Measurements from ENCODE around the gene FRMD4B.
"Not testable (repeated sequence)": the region's sequence is repeated elsewhere in the genome, so short reads cannot be mapped to it uniquely, and the experiment has no call there.

FRMD4B gene

DNA sequence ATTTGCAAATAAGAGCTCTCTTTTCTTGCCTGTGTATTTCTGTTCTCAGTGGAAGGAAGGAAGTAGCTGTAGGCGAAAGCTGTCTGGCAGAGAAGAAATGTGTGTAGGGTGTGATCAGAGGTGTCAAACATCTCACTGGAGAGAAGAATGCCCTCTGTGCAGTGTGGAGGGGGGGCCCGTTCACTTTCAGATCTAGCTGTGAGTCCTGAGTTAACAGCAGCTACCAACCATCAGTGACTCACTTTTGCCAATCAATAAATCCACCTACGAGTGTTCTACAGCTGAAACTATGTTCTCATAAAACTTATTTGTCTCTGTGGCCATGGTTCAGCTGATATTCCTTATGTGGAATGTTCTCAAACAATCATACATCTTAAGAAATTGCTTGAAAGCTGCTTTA, 103.7 kb downstream of the FRMD4B start:
- DNase-seq, result no peak

DNA sequence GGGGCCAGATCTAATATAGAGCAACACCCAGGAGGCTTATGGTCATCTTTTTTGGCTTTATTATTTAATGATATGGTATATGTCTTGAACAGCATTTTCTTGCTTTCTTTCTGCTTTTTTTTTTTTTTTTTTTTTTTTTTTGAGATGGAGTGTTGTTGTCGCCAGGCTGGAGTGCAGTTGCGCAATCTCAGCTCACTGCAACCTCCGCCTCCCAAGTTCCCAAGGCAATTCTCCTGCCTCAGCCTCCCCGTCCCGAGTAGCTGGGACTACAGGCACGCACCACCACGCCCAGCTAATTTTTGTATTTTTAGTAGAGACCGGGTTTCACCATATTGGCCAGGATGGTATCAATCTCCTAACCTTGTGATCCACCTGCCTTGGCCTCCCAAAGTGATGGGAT, 108.5 kb downstream of the FRMD4B start:
- DNase-seq, result not testable (repeated sequence)

DNA sequence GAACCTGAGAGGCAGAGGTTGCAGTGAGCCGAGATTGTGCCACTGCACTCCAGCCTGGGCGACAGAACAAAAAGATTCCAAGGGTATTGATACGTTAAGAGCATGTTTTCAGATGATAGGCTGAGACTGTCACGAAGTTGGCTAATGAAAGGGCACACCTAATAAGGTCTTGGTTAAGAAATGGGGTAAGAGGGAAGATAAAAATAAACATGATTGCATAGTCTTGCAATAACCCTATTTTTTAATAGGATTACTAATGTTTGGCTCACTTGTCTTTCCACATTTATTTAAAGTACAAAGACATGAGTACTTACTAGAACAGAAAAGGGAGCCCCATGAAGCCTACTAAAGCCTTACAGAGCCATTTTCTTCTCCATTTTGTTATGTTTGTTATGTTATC, 109.0 kb downstream of the FRMD4B start:
- no peak for DNase-seq

DNA sequence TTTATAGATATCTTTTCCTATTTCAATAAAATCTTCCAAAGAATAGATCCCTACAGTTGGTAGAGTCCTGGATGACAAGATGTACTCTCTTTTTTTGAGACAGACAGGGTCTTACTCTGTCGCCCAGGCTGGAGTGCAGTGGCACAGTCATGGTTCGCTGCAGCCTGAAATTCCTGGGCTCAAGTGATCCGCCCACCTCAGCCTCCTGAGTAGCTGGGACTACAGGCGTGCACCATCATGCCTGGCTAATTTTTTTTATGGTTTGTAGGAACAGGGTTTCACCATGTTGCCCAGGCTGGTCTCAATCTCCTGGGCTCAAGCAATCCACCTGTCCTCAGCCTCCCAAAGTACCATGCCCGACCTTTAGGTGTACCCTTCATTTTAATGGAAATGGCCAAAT, 109.7 kb downstream of the FRMD4B start:
- not testable (repeated sequence) for DNase-seq

DNA sequence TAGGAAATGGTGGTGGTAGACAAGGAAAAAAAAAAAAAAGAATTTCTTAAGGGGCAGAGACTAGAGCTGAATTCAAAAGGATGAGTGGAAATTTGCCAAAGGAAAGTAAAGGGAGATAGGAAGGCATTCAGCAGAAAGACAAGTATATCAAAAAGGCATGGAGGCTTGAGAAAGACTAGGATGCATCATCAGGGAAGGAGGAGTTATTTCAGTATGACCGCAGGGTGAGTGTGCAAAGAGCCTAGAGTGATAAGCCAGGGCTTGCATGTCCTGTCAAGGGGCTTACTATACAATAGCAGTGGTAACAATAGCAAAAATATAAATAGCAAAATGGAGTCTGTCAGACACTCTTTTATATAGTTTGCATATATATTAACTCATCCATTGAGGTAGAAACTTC, 112.0 kb downstream of the FRMD4B start:
- no peak for DNase-seq

DNA sequence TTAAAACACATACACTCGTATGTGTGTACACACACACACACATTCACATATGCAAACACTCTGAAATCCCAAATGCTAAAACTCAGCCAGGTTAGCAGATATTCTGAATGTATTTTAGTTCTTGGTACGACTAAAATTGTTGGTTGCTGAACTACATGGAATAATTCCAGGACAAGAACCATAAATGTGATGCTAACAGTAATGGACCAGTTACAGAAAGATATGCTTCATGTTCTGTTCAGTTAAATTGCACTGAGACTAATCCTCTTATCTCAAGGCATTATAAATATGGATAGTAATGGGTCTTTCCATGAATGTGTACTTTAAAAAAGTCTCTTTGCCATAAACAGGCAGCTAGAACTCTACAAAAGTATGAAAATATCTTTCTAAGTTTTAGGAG, 113.3 kb downstream of the FRMD4B start:
- DNase-seq, result no peak

DNA sequence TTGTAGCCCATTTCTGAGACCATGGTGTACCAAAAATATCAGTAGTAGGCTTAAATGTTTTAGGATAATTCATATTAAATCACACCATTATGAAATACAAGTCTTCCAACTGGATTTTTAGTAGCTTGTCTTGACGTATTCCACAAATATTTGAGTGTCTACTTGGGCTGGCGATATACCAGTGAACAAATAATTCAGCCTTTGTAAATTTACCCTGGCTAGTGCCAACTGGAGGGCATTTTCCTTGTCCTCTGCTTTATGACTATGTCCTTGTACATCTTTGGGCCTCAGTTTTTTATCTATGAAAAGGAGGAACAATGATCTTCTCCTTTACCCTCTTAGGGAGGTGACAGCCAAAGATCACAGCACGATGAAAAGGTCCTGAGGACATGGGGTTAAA, 114.8 kb downstream of the FRMD4B start:
- DNase-seq, result no peak

DNA sequence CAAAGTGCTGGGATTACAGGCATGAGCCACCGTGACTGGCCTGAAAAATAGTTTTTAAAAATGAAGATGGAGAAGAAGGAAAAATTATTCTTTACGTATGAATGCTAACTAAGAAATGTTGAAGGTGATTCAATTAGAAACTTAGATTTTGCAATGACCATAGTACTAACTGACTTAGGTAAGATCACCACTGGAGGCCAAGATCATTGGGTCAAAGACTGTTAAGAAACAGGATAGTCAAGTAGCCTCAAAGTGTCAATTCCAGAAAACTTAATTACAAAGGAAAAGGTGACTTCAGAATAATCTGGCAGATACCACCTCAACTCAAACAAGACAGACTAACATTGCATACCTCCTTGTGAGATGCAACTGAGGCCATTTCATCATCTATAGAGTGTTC, 119.3 kb downstream of the FRMD4B start:
- DNase-seq, result no peak

DNA sequence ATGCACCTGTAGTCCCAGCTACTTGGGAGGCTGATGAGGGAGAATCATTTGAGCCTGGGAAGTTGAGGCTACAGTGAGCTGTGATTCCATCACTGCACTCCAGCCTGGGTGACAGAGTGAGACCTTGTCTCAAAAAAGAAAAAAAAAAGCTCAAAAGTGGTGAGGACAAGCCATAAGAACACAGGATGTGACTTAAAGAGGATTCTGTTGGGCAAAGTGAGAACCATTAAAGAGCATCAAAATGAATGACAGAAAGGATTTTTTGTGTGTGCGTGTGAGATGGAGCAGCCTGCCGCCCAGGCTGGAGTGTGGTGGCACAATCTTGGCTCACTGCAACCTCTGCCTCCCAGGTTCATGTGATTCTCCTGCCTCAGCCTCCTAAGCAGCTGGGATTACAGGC, 119.8 kb downstream of the FRMD4B start:
- not testable (repeated sequence) for DNase-seq

DNA sequence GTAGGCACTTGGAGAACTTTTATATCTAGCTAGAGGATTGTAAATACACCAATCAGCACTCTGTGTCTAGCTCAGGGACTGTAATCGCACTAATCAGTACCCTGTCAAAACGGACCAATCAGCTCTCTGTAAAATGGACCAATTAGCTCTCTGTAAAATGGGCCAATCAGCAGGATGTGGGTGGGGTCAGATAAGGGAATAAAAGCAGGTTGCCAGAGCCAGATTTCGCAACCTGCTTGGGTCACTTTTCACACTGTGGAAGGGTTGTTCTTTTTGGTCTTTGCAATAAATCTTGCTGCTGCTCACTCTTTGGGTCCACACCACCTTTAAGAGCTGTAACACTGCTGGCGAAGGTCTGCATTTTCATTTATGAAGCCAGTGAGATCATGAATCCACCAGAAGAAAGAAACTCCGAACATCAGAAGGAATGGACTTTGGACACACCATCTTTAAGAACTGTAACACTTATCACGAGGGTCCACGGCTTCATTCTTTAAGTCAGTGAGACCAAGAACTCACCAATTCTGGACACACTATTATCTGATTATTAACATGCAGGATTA, 125.0 kb downstream of the FRMD4B start:
- not testable (repeated sequence) for DNase-seq

DNA sequence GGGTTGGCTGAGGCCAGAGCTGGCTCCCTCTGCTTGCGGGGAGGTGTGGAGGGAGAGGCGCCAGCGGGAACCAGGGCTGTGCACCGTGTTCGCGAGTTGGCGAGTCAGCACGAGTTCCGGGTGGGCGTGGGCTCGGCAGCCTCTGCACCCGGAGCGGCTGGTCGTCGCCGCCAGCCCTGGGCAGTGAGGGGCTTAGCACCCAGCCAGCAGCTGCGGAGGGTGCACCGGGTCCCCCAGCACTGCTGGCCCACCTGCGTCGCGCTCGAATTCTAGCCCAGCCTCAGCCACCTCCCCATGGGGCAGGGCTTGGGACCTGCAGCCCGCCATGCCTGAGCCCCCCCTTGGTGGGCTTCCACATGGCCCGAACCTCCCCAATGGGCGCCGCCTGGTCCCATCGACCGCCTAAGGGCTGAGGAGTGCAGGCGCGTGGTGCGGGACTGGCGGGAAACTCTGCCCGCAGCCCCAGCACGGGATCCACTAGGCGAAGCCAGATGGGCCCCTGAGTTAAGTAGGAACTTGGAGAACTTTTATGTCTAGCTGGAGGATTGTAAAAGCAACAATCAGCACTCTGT, 125.6 kb downstream of the FRMD4B start:
- DNase-seq, result no peak

DNA sequence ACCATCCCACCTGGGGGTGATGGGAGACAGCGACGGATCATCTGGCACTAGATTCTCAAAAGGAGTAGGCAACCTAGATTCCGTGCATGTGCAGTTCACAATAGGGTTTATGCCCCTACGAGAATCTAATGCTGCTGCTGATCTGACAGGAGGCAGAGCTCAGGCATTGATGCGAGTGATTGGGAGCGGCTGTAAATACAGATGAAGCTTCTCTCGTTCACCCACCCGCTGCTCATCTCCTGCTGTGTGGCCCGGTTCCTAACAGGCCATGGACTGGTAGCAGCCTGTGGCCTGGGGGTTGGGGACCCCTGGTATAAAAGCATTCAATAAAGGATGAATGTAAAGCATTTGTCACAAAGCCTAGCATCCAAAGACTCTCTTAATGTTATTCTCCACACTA, 126.8 kb downstream of the FRMD4B start:
- DNase-seq, result no peak

DNA sequence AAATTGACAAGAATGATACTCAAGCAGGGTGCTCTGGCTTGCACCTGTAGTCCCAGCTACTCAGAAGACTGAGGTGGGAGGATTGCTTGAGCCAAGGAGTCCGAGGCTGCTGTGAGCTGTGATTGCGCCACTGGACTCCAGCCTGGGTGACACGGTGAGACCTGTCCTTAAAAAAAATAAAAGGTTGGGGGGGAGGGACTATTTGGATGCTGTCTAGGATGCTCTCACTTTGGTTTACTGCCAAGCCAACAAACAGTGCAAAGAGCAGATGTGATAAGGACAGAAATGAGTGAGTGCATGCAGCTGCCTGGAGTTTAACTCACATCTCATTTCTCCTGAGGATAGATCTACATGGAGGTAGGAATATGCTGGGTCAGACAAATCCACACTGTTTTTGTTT, 130.0 kb downstream of the FRMD4B start:
- no peak for DNase-seq

DNA sequence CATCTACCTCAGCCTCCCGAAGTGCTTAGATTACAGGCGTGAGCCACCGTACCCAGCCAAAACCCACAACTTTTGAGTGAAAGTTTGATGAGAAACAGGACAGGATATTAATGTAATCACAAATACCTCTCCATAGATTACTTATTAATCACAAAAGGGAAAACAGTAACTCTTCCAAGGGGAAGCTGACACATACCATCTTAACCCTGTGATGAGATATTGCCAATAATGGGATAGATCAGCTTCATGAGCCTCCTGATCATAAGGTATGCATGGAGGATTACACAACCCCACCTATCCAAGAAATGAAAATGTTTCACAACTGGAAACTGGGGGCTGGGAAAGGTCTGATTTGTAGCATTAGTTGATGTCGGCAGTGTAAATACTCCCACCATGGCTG, 131.5 kb downstream of the FRMD4B start:
- no peak for DNase-seq

DNA sequence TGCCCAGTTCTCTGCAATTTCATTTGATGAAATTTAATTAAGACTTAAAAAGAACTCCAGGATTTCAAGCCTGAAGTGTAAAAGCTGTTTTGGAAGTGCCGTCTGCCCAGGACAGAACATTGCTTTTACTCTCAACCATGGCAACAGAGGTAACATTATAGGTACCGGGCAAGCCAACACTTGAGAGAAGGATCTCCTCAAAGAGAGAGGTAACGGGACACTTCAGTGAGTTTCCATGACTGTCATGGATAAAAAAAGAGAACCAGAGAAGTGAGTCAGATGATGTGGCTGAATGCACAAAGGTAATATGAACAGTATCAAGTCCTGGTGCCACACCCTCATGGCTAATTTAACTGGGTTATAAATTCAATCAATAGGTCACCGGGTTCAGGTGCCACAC, 133.3 kb downstream of the FRMD4B start:
- DNase-seq, result no peak

DNA sequence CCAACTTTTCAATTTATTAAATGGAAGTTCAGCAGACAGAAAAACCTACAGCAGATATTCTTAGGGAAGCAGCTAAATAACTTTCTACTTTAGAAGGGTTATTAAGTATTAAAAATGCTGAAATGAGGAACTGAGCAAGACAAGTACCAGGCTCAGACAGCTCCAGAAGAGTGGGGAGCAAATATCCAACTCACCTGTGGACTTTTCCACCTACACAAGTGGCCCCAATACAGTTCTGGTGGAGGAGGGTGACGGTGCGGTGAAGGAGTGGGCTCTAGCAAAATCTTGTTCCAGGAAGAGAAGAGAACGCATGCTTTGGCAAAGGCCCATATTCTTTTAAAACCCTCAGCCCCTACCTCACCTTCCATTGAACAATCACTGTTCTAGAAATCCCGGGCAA, 133.7 kb downstream of the FRMD4B start:
- no peak for DNase-seq

DNA sequence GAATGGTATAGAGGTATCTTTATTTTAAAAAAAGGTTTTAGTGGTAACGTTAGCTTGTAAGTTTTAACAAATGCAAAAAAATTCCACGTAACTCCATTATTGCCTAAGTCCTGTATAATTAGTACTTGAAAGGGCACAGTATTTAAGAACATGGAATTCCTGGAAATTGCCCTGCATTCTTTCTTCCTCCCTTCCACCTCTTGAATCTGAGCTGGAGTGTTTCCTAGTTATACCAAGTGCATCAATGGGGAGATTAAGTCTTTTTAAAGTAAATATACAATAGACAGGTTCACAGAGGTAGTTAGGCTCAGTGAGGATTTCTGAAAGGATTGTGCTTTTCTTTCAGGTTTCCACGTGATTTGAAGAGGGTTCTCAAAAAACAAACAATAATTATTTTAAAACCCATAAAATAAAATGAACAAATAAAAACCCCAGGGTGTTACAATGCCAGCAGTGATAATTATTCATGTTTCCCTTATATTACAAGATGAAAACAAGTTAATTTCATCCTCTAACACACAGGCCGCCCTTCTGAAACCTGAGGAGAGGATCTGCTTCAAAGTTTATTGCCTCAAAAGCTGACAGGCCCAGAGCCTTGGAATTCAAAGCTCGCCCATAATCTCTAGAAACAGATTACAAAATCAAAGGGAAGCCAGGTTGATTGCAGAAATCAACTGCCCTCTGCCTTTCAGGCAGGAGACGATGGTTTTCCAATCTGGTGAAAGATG, 134.6 kb downstream of the FRMD4B start:
- DNase-seq, result no peak

DNA sequence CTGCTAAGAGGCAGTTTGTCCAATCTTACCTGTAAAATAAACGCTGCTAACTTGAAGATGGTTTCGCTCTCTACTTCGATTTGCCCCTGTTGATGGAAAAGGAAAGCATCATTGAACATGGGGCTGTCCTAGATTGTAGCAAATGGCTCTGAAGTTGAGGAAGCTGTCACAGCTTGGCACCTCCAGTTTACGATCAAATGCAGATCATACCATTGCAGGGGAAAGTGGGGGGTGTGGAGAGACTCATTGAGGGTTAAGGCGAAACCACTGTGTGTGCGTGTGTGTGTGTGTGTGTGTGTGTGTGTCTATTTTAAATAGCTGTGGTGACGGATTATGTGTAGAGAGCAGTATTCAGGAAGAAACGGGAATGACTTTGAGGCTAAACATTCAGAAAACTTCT, 135.9 kb downstream of the FRMD4B start:
- DNase-seq, result peak; percentile 50

DNA sequence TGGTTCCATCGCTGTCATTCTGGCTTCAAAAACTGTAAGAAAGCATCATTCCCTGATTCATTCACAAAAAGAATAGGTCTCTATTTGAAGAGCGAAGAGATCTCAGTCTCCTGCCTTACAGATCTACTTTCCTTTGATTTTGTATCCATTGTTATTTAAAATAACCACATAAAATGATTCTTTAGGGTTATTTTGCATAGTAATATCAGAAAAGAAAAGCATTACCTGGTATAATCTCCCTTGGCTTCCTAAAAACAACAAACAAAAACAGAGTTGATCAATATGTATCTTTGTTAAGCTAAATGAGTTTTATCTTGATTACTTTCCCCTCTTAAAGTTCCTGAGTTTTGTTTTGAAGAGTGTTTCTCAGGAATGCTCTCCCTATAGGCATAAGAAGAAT, 136.9 kb downstream of the FRMD4B start:
- no peak for DNase-seq

DNA sequence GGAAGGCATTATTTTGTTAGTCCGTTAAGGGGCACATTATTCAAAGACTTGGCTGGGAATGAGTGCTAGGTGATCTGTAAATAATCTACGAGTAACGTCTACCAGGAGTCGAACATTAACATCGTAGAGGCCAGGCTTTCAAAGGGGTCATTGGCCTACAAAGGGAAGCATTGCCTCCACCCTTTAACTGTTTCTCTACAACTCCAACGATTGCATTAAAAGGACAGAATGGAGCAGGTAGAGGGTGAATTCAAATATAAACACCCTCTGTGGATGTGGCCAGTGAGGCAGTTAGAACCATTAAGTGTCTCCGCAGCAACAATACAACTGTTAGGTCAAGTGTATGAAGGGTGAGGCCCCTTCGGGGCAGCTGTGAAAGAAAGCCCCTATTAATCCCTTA, 137.5 kb downstream of the FRMD4B start:
- no peak for DNase-seq

DNA sequence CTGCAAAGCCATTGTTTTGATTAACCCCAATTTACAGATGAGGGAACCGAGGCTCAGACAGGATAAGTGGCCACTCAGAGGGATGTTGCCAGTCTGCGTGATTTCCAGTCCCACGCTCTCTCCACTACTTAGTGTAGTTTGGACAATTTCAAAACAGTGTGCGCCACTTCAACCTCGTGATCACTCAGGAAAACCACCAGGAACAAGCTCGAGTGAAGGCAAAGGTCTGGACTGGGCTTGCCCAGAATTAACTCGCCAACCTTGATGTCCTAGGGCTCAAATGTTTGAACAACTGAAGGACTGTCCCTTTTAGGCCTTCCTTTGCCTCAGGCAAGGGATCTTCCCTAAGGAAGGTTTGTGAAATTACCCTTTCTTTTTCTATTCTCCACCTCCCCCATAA, 139.3 kb downstream of the FRMD4B start:
- DNase-seq, result no peak

DNA sequence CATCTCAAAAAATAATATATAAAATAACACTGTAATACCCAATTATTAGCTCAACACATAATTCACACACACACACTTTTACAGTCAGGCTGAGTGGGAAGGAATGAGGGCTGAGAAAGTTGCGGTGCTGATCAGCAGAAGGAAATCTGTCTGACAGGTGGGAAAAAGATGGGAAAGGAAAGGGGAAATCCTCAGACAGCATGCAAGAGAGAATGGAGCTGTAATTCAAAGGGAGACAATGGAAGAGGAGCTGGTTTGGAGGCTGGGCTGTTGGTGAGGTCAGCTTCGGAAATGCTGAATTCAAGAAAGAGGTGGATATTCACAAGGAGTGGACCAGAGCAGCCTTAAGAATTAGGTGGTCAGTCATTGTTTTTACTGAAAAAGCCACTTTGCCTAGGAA, 141.8 kb downstream of the FRMD4B start:
- DNase-seq, result no peak

DNA sequence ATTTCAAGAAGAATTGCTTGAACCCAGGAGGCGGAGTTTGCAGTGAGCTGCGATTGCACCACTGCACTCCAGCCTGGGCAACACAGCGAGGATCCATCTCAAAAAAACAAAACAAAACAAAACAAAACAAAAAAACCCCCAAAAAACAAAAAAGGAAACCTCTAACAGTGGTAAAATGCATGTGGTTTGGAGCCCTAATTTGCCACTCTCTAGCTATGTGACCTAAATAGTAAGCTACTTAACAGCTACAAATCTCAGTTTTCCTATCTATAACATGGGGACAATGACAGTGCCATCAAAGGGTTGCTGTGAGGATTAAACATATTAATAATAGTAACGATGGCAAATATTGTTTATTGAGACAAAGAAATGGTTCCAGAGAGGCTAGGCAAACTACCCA, 144.1 kb downstream of the FRMD4B start:
- no peak for DNase-seq

DNA sequence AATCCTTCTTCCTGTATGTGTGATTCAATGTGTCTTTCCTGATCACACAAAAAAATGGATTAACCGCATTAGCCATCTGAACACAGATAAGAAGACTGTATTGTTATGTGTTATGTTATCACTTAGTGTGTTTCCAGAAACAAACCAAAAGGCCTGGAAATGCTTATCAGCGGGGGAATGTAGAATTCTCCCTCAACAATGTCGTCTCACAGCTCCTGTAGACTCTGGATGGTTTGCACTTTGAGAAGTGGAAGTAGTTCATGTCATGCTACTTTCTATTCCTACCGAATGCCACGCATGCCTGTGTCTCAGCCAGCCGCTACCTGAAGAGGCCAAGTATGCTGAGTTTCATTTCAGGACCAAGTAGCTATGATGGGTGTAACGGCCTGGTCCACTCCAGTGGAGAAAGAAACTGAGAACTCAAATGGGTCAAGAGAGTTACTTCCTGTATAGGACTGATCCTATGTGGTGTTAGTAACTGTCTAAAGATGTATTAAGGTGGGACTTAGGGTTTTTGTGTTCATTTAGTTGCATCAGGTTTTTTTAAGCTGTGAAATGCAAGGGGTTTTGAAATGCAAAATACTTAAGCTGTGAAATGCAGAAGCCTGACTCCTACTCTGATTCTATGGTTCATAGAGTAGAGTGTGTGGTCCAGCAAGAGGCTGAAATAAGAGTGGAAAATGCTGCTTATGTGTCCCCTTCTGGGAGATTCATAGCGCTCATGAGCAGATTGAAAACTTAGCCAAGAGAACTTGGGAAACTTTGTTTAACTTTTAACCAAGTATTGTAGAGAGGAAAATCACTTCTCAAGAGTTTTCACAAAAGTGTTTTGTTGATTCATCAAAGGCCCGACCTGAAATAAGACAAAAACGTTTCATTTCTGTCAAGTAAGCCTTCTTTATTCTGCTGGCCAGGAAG, 145.0 kb downstream of the FRMD4B start:
- DNase-seq, result no peak
